ENCODE data around the gene HS3ST2.

DNA sequence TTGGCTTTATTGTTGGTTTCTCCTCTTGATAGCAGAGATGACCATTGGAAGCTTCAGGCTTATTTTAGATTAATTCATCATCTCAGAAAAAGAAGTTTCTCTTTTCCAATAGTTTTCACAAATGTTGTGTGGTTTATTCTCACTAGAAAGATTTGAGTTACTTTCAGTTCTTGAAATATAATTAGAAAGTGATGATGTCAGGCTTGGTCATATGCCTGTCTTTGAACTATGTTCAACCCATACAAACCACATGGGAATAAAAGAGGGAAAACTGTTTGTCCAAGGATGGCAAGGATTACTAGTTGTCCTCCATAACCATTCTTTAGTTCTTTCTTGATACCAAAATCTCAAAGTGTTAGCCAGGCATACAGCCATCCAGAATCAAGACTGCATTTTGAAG, 3.7 kb upstream of the HS3ST2 start:
- TF ChIP-seq POLR2AphosphoS5 (IDR thresholded peaks at IDR 0.05; ENCODE audit: insufficient read depth, low read depth, low read length): no peak
- TF ChIP-seq, protein P1, sequence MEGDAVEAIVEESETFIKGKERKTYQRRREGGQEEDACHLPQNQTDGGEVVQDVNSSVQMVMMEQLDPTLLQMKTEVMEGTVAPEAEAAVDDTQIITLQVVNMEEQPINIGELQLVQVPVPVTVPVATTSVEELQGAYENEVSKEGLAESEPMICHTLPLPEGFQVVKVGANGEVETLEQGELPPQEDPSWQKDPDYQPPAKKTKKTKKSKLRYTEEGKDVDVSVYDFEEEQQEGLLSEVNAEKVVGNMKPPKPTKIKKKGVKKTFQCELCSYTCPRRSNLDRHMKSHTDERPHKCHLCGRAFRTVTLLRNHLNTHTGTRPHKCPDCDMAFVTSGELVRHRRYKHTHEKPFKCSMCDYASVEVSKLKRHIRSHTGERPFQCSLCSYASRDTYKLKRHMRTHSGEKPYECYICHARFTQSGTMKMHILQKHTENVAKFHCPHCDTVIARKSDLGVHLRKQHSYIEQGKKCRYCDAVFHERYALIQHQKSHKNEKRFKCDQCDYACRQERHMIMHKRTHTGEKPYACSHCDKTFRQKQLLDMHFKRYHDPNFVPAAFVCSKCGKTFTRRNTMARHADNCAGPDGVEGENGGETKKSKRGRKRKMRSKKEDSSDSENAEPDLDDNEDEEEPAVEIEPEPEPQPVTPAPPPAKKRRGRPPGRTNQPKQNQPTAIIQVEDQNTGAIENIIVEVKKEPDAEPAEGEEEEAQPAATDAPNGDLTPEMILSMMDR (IDR thresholded peaks at IDR 0.05; ENCODE audit: extremely low read depth in 1 of 2, insufficient read depth in 1 of 2, low read depth in 1 of 2, low read length in 2 of 2): no peak
- no peak for TF ChIP-seq POLR2A (IDR thresholded peaks at IDR 0.05; ENCODE audit: low read depth, low read length)
- TF ChIP-seq EZH2 (IDR thresholded peaks at IDR 0.05; ENCODE audit: borderline replicate concordance, low read depth, low read length, severe bottlenecking): no peak

Data from endothelial cell of umbilical vein (primary cell).